Measurements from ENCODE around the gene TMF1.

The TMF1 gene

GRCh38 chr3:69051756-69052471 is at the start of gene TMF1:
TSS of gene TMF1 (minus strand) at chr3:69052333. CDS start at chr3:69052086, 247 bp downstream.
- peak; percentile 90 for FAIRE-seq

- FAIRE-seq: no peak
These were observed 47.4 kb upstream of the TMF1 start for GRCh38 chr3:69099576-69099975.

GRCh38 chr3:69097407-69098086 is 45.4 kb upstream of the TMF1 start:
- no peak for FAIRE-seq

- FAIRE-seq: no peak
These were observed 44.2 kb upstream of the TMF1 start for GRCh38 chr3:69096299-69096698.

GRCh38 chr3:69095636-69096035 is 43.5 kb upstream of the TMF1 start:
- no peak for FAIRE-seq

GRCh38 chr3:69094467-69095205 is 42.5 kb upstream of the TMF1 start:
- no peak for FAIRE-seq

- FAIRE-seq: no peak
These were observed 39.9 kb upstream of the TMF1 start for GRCh38 chr3:69092030-69092516.

GRCh38 chr3:69091389-69092029 is 39.4 kb upstream of the TMF1 start:
- no peak for FAIRE-seq

GRCh38 chr3:69090021-69090420 is 37.9 kb upstream of the TMF1 start:
- no peak for FAIRE-seq

GRCh38 chr3:69088063-69088462 is 35.9 kb upstream of the TMF1 start:
- FAIRE-seq: no peak

- FAIRE-seq: no peak
These were observed 35.1 kb upstream of the TMF1 start for GRCh38 chr3:69087030-69087791.

GRCh38 chr3:69085833-69086722 is 33.9 kb upstream of the TMF1 start:
- FAIRE-seq: no peak

GRCh38 chr3:69085168-69085832 is 33.2 kb upstream of the TMF1 start:
- no peak for FAIRE-seq

- FAIRE-seq: no peak
These were observed 32.4 kb upstream of the TMF1 start, which contains the start of gene ARL6IP5 for GRCh38 chr3:69084326-69085167. TSS of gene ARL6IP5 (plus strand) at chr3:69084937. CDS start at chr3:69085048, 111 bp downstream.

- no peak for FAIRE-seq
These were observed 30.7 kb upstream of the TMF1 start for GRCh38 chr3:69082805-69083204.

- FAIRE-seq: no peak
These were observed 30.2 kb upstream of the TMF1 start for GRCh38 chr3:69082361-69082760.

- no peak for FAIRE-seq
These were observed 29.6 kb upstream of the TMF1 start for GRCh38 chr3:69081583-69082262.

GRCh38 chr3:69080233-69080920 is 28.2 kb upstream of the TMF1 start, which contains the start of gene UBA3:
TSS of gene UBA3 (minus strand) at chr3:69080365. CDS start at chr3:69080353, 12 bp downstream.
- FAIRE-seq: no peak

All from colon (tissue), 2 donors.